Measurements from ENCODE around the gene NOL12.

Gene NOL12

GRCh38 chr22:37742376-37743171 lies 56.4 kb downstream of the NOL12 start:
- no peak for DNase-seq (ENCODE audit: low read depth in 1 of 2, low spot score in 1 of 2)
